Fibroblast of skin of right biceps (primary cell): ENCODE measurements around the gene TSPAN31.
"Not testable (repeated sequence)": the region's sequence is repeated elsewhere in the genome, so short reads cannot be mapped to it uniquely, and the experiment has no call there.

ENCODE experiments used
- DNase-seq: peaks from one replicate; pipeline ENCODE4 v3.0.0-alpha.2; 2013

Gene TSPAN31

GRCh38 chr12:57744777-57745484 is at the start of gene TSPAN31:
Gene TSPAN31 (plus strand): TSS chr12:57745039. CDS start chr12:57745155, 116 bp downstream.
- DNase-seq, result peak; percentile 99

GRCh38 chr12:57695770-57696432 is 48.9 kb upstream of the TSPAN31 start:
- no peak for DNase-seq

- DNase-seq, result no peak
Measured at GRCh38 chr12:57697076-57697475, 47.8 kb upstream of the TSPAN31 start.

GRCh38 chr12:57698414-57698813 is 46.4 kb upstream of the TSPAN31 start:
- DNase-seq, result no peak

- no peak for DNase-seq
Measured at GRCh38 chr12:57700317-57700716, 44.5 kb upstream of the TSPAN31 start.

GRCh38 chr12:57707250-57707649 is 37.6 kb upstream of the TSPAN31 start:
- no peak for DNase-seq

GRCh38 chr12:57708296-57708695 is 36.5 kb upstream of the TSPAN31 start:
- no peak for DNase-seq

GRCh38 chr12:57712701-57713100 is 32.1 kb upstream of the TSPAN31 start:
- DNase-seq, result no peak

GRCh38 chr12:57713209-57713608 is 31.6 kb upstream of the TSPAN31 start:
- DNase-seq, result no peak

GRCh38 chr12:57715036-57715748 is 29.6 kb upstream of the TSPAN31 start:
- DNase-seq, result not testable (repeated sequence)

- DNase-seq, result no peak
Measured at GRCh38 chr12:57715786-57716185, 29.1 kb upstream of the TSPAN31 start.

- no peak for DNase-seq
Measured at GRCh38 chr12:57716305-57716704, 28.5 kb upstream of the TSPAN31 start.

GRCh38 chr12:57717131-57717530 is 27.7 kb upstream of the TSPAN31 start:
- DNase-seq, result no peak

- DNase-seq, result no peak
Measured at GRCh38 chr12:57717846-57718640, 26.8 kb upstream of the TSPAN31 start.

GRCh38 chr12:57718641-57719528 is 26.0 kb upstream of the TSPAN31 start:
- no peak for DNase-seq

GRCh38 chr12:57719777-57720605 is 24.8 kb upstream of the TSPAN31 start:
- DNase-seq, result no peak

GRCh38 chr12:57720606-57721595 is 23.9 kb upstream of the TSPAN31 start:
- DNase-seq, result no peak

GRCh38 chr12:57721846-57722608 is 22.8 kb upstream of the TSPAN31 start:
- DNase-seq, result not testable (repeated sequence)
